ENCODE data around the gene SLC25A29.
"Not testable (repeated sequence)": the region's sequence is repeated elsewhere in the genome, so short reads cannot be mapped to it uniquely, and the experiment has no call there.

Gene SLC25A29

DNA sequence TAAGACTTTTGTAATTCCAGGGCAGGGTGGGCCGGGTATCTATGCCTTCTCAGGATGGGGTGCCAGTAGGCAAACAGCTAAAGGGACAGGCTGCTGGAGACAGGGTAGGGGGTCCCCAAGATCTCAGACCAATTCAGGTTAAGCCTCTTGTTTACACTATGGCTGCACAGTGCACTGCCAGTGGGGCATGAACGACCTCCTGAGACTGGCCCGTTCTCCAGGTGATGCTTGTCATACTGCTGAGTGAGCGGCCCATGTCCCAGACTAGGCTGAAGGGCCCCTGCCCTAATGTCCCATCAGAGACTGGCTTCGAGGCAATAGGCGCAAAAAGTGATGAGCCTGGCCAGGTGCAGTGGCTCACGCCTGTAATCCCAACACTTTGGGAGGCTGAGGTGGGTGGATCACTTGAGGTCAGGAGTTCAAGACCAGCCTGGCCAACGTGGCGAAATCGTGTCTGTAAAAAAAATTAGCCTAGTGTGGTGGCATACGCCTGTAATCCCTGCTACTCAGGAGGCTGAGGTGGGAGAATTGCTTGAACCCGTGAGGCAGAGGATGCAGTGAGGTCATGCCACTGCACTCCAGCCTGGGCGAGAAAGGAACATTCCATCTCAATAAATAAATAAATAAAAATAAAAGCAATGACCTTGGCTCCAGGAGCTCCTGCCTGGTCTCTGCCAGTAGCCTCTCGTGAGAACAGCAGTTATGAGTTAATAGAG lies 12.6 kb downstream of the SLC25A29 start:
- no peak for DNase-seq (ENCODE audit: low read depth in 2 of 2)

DNA sequence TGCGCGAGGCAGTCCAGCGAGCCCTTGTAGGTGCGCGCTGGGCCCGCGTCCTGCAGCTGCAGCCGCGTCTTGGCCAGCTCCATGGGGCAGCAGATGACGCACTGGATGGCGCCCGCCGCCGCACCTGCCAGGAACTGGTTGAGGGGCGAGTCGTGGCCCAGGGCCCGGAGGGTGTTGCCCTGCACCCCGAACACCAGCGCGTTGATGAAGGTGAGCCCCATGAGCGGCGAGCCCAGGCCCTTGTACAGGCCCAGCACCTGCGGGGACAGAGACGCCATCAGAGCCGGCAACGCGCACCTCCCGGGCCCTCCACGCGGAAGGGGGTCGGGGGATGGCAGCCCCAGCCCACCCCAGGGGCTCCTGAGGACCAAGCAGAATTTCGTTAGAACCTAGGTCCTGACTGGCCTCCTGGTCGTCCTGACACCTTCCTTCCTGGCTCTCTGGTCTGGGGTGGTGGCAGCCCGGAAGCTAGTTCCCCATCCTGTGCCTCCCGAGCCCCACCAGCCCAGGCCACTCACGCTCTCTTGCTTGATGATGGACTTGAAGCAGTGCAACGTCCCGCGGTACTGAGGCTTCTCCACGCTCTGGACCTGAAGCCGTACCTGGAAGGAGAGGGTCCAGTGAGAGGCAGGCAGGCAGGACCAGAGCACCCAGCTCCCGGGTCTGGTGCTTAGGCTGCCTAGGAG lies 13.3 kb downstream of the SLC25A29 start:
- DNase-seq (ENCODE audit: low read depth in 2 of 2): no peak

DNA sequence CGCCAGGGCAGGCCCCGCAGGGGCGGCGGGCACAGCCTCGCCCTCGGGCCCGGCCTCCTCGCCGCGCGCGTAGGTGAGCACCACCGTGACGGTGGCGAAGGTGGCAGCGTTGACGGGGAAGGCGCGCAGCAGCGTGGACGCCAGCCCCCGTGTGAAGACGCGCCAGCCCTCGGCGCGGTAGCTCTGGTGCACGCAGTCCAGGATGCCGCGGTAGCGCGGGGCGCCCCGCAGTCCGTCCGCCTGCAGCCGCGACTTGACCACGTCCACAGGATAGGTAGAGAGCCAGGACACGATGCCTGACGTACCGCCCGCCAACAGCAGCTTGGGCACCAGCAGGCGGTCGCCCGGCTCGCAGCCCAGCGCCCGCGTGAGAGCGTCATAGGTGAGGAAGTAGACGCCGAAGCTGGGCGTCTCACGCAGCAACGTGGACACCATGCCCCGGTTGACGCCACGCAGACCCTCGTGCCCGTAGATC lies 13.9 kb downstream of the SLC25A29 start:
- no peak for DNase-seq (ENCODE audit: low read depth in 2 of 2)

DNA sequence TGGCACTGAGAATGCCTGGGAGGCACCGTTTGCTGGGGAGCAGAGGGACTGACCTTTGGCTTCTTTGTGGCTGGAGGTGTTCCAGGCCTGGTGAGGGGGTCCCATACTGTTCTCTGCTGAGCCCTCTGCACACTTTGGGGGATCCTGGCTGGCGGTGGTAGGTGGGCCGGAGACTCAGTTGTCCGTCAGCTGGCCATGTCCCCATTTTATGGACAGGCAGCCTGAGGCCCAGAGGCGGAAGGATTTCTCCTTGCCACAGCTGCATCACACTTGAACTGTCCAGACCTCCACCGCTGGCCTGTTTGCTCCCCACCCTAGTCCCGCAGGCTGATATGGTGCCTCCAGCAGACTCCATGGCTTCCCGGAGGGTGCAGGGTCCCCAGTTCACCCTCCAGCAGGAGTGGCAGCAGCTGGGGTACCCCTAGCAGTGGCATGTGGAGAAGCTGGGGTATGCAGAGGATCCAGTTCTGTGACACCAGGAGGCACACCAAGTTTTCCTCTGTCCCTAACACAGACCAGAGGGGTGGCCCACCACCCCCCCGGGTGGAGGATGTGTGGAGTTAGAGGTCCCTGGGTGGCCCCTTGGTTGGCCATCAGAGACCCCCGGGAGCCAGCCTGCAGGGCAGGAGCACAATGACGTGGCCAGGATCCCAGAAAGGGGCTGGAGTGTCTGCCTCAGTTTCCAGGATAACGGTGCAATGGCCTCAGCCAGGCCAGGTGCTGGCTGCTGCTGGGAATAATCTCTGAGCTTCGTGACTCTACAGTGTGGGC lies 14.8 kb downstream of the SLC25A29 start:
- DNase-seq (ENCODE audit: low read depth in 2 of 2): no peak

DNA sequence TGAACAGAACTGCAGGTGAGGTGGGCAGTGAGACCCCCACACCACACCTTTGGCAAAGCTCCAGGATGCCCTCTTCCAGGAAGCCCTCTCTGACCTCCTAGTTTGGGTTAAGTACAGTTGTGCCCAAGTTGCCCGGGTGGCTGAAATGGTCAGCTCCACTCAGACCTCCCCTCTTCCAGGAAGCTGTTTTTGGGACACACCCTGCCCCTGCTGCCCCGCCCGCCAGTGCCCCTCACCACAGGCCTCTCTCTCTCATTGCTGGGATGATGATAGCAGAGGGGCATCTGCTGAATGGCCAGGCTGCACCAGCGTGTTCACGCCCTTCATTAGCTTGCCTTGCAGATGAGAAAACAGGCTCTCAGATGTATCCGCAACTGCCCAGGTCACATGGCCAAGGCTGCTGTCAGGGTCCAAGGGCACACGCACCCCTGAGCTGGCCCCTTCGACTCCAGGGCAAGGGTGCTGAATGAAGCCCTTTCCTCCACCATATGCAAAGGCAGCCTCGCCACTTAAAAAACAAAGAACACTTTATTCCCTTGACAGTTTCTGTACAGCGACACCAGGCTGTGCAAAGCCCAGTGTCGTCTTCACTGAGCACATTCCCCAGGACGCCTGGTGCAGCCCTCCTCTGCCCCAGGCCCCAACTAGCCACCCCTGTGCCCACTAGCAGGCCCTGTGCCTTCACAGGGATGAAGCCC lies 15.5 kb downstream of the SLC25A29 start:
- no peak for DNase-seq (ENCODE audit: low read depth in 2 of 2)

DNA sequence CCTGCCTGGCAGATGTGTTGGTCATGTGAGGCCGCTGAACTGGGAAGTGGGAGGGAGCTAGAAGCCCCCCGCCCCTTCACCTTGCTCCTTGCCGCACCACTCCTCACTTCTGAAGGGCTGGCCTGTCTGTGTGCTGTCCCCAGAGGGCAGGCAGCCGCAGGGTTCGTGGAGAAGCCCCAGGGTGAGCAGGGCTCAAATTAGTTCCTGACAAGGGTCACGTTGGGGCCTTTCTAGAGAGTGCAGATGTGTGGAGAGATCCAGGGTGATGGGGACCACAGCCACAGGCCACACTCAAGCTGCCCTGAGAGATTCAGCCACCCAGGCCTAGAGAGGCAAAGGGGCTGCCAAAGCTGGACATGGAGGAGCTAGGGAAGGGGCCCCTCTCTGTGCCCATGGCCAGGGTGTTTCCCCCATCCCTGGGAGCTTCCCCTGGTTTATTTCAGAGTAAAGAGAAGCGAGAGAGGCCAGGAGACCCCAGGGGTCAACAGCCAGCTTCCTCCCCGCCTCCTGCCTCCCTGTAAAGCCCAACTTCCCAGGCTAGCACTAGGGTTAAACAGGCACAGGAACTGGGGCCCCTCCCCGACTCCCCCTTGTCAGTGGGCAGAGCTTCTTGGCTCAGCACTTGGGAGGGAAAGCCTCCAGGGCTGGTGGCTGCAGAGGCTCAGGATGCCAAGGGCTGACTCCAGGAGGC lies 16.2 kb downstream of the SLC25A29 start:
- DNase-seq (ENCODE audit: low read depth in 2 of 2): no peak

DNA sequence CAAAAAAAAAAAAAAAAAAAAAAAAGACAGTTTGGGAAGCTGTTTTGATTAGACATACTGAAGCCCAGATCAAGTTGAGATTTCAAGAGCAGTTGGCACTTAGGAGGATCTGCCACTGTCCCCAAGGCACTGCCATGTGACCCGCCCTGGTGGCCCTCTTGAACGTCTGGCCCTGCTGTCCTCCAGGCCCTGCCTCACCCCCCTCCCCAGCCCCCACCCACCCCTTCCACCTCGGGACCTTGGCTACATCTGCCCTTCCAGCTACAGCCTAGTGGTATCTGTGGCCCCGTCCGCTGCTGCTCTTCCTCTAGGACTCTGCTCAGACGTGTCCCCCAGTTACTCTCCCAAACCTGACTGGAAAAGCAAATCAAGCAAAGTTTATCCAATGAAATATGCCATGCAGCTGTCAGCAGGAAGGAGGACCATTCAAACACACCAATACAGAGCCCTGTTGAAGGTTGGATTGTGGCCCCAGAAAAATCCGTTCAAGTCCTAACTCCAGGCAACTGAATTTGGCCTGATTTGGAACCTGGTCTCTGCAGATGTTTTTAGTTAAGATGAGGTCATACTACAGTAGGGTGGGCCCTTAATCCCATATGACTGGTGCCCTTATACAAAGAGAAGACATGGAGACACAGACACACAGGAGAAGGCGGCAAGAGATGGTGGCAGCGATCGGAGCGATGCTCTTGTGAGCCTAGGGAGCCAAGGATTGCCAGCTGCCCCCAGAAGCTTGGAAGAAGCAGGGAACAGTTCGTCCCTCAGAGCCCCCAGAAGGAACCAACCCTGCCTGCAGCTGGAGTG lies 17.7 kb downstream of the SLC25A29 start:
- no peak for DNase-seq (ENCODE audit: low read depth in 2 of 2)

DNA sequence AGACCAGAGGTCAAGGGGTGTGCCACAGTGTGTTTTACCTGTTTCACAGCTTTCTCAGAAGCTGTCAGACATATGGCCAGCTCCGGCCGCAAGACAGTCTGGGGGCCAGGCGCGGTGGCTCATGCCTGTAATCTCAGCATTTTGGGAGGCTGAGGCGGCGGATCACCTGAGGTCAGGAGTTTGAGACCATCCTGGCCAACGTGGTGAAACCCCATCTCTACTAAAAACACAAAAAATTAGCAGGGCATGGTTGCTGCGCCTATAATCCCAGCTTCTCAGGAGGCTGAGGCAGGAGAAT lies 18.3 kb downstream of the SLC25A29 start:
- not testable (repeated sequence) for DNase-seq (ENCODE audit: low read depth in 2 of 2)

DNA sequence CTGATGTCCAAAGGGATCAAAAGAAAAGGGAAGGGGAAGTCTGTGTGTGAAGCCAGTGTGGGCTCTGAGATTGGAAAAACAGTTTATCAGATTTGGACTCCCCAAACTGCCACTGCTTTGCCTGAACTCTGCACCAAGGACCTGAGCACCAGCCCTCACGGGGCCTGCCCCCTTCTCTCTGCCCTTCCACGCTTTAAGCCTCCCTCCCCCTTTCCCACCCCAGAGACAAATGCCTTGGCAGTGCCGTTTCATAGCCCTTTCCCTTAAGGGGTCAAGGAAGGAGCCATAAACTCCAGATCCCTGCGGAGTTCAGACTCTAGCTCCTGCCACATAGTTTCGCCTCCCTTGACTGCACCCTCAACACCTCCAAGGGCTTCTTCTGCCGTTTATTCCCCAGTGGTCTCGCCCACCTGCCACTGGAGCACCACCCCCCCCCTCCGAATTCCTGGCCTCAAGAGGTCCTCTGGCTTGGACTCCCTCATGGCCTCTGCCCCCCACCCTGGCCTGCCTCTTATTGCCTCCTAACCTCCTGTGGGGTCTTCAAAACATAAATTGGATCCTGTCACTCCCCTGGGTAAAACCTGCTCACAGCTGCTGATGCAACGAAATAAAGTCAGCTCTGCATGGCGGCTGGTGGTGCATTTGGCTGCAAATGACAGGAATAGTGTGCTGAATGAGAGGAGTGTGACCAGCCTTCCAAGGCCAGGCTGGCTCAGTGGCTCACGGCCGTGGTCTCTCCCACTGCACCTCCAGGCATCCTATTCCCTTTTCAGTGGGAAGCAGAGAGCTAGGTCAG lies 18.8 kb downstream of the SLC25A29 start:
- no peak for DNase-seq (ENCODE audit: low read depth in 2 of 2)

DNA sequence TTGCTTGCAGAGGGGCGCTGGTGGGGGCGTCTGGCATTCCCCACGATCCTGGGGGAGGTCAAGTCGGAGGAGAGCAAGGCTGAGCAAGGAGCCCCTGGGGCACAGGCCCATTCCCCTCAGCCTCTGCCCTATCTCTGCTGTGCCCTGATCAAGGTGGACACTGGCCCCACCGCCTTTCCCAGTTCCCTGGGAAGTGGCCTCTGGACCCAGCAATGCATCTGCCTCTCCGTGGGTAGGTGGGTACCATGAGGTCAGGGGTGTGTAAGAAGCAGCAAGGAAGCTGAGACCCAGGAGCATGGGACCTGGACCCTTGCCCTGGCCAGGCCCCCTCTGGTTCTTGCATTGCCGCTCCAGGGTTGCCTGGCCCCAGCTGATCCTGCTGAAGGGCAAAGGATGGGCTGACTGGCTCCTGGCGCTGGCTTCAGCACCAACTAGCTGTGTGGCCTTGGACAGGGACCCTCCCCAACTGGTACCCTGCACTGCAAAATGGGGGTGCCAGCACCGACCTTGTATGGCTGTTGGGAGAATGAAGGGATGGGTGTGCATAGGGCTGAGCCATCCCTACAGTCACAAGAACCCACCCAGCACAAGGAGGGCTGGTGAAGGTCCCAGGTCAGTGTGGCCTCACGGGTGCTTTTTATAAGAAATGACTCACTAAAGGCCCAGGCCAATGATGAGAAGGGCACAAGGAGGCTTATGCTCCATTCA lies 19.6 kb downstream of the SLC25A29 start:
- no peak for DNase-seq (ENCODE audit: low read depth in 2 of 2)

DNA sequence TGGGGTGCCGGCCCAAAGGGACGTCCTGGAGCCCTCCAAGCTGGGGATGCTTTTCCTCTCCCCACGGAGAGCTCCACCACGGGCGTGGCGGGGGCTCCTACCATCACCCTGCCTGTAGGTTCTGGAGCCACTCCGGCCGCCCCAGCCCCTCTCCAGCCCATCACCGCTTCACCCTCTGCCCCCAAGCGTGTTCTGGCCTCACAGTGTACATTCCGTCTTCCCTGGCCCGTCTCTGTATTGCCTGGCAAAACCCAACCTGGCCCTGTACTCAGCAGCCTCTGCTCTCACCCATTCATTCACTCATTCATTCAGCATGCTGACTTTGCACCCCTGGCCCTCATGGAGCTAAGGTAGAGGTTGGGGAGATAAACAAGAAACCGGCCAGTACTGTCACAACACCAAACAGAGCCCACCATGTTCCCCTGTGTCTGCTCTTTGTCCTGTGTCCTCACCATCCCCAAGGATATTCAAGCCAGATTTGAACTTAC lies 20.3 kb downstream of the SLC25A29 start:
- DNase-seq (ENCODE audit: low read depth in 2 of 2): no peak

DNA sequence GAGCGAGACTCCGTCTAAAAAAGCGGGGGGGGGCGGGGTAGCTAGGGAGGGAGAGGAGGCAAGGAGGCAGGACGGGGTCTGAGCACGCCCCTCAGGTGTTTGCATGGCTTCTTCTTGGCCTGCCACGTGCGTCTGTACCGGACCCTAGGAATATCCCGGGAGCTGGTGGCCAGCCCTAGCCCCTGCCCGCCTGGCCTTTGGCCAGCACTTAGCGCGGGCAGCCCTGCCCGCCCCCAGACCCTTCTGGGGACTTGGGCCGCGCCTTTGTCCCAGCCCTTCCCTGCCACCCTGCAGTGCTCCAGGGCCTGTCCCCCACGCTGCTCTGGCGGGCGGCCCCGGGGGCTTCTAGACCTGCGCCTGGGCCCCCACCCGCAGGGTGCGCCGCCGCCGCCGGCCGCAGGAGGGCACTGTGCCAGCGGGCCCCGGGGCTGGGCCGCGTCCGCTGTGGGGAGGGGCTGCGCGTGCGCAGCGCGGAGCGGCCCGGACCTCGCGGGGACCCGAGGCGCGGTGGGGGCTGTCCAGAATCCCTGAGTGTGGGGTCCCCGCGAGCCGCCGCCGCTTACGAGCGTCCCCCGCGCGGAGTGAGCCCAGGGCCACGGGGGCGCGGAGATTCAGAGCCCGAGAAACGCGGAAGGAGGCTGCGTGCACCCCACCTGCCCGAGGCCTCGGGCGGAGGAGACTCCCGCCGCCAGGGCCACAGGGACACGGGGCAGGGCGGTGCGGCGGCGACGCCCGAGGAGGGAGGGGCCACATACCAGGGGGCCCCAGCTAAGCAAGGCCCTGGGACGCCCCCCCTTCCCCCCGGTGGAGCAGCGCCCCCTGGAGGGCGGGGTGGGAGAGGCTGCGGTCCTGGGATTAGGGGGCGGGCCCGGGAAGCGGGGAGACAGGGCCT lies 21.0 kb downstream of the SLC25A29 start:
- peak; percentile 29 to 37 for DNase-seq (ENCODE audit: low read depth in 2 of 2)

DNA sequence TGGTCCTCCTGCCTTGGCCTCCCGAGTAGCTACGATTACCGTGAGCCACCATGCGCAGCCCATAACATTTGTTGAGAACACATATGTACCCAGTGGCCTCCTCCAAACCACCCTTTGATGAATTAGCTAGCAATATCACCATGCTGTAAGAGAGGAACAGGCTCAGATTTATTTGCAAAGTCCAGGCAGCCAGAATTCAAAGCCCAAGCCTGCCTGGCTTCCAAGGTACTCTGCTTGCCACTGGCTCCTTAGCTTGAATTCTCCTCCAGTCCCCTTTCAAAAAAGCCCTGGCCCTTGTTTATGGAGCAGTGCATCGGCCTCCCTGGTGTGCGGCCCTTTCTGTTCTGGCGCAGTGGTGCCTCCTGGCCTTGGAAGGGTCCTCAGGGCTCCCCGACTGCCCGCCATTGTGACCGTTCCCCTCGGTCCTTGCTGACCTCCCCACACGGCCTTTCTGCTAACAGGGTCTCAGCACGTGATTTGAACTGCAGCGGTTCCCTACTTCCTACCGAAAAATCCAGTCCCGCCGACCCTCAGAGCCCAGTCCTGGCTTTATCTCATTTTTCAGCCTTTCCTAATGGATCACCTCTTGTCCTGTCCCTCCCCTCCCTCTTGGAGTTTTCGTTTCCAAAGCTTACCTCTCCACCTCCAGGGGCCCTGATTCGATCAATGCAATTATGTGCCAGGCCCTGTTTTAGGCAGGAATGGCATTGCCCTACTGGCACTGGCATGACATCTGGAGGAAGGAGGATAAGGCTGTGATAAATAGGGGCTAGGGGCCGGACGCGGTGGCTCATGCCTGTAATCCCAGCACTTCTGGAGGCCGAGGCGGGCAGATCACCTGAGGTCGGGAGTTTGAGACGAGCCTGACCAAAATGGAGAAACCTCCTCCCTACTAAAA lies 22.0 kb downstream of the SLC25A29 start:
- DNase-seq (ENCODE audit: low read depth in 2 of 2): no peak

DNA sequence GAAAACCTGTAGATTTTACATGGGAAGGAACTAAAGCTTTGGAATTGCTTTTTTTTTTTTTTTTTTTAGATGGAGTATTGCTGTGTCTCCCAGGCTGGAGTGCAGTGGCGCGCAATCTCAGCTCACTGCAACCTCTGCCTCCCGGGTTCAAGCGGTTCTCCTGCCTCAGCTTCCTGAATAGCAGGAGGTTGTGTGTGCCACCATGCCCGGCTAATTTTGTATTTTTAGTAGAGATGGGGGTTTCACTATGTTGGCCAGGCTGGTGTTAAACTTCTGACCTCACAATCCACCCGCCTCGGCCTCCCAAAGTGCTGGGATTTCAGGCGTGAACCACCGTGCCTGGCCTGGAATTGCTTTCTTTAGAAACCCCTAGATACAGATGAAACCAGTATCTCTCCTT lies 22.8 kb downstream of the SLC25A29 start:
- DNase-seq (ENCODE audit: low read depth in 2 of 2): not testable (repeated sequence)

DNA sequence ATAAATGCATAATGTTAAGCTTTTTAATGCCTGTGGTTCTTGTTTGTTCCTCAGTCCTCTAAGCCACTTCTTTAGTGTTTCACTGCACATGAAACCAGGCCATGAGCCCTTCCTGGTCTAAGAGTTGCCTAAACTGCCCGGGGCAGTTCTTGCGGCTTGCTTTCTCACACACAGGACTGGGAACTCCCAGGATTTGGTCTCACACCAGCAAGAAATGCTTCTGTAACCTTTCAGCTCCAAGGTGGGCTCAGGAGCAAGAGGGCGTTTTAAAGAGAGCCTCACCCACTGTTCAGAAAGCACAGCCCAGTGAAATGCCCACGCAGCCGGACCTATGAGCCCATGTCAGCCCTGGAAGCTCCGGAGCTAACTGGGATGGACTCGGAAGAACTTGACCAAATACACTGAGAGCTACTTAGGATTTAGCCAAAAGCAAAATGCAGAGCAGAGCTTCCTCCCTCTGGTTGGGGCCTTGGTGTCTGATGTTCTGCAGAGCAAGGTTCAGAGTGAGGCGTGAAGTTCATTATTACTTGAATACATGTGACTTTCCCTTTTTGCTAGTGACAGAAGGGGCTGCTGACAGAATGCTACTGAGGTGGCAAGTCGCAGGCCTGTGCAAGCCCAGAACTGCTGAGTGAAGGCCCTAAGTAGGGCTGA lies 23.4 kb downstream of the SLC25A29 start:
- DNase-seq (ENCODE audit: low read depth in 2 of 2): no peak

DNA sequence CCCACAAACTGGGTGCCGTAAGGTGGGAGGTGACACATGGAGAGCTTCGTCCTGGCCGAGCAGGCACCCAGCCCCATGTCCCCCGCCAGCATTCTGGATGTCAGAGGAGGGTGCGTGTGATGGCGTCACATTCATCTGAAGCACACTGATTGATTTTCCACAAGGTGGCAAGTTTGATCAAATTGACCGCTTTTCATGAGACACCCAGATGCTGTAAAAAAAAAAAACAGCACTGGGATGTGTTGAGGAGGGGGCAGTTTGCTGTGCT lies 24.2 kb downstream of the SLC25A29 start:
- no peak for DNase-seq (ENCODE audit: low read depth in 2 of 2)
